ENCODE data around the gene HRH2.
"Not testable (repeated sequence)": the region's sequence is repeated elsewhere in the genome, so short reads cannot be mapped to it uniquely, and the experiment has no call there.

HRH2 gene

GRCh38 chr5:175657593-175658271 is at the start of gene HRH2:
TSS of gene HRH2 (plus strand) at chr5:175658071. CDS start at chr5:175683234, 25,163 bp downstream.
- DNase-seq (ENCODE audit: low read depth in 2 of 2), result no peak

GRCh38 chr5:175609526-175609925 is 48.3 kb upstream of the HRH2 start:
- no peak for DNase-seq (ENCODE audit: low read depth in 2 of 2)

- no peak for DNase-seq (ENCODE audit: low read depth in 2 of 2)
These were observed 47.5 kb upstream of the HRH2 start for GRCh38 chr5:175610381-175610780.

- DNase-seq (ENCODE audit: low read depth in 2 of 2), result no peak
These were observed 47.0 kb upstream of the HRH2 start for GRCh38 chr5:175610898-175611297.

GRCh38 chr5:175614223-175614815 is 43.6 kb upstream of the HRH2 start:
- DNase-seq (ENCODE audit: low read depth in 2 of 2), result no peak

- DNase-seq (ENCODE audit: low read depth in 2 of 2), result no peak
These were observed 43.0 kb upstream of the HRH2 start for GRCh38 chr5:175614861-175615260.

GRCh38 chr5:175616083-175616482 is 41.8 kb upstream of the HRH2 start:
- no peak for DNase-seq (ENCODE audit: low read depth in 2 of 2)

GRCh38 chr5:175616527-175616926 is 41.3 kb upstream of the HRH2 start:
- not testable (repeated sequence) for DNase-seq (ENCODE audit: low read depth in 2 of 2)

- DNase-seq (ENCODE audit: low read depth in 2 of 2), result no peak
These were observed 40.4 kb upstream of the HRH2 start for GRCh38 chr5:175617447-175617846.

- DNase-seq (ENCODE audit: low read depth in 2 of 2), result no peak
These were observed 37.3 kb upstream of the HRH2 start for GRCh38 chr5:175620527-175620926.

- no peak for DNase-seq (ENCODE audit: low read depth in 2 of 2)
These were observed 35.9 kb upstream of the HRH2 start for GRCh38 chr5:175621971-175622370.

- no peak for DNase-seq (ENCODE audit: low read depth in 2 of 2)
These were observed 34.8 kb upstream of the HRH2 start for GRCh38 chr5:175623088-175623487.

GRCh38 chr5:175624316-175624715 is 33.6 kb upstream of the HRH2 start:
- DNase-seq (ENCODE audit: low read depth in 2 of 2), result no peak

- no peak for DNase-seq (ENCODE audit: low read depth in 2 of 2)
These were observed 30.9 kb upstream of the HRH2 start for GRCh38 chr5:175627005-175627404.

- DNase-seq (ENCODE audit: low read depth in 2 of 2), result no peak
These were observed 30.1 kb upstream of the HRH2 start for GRCh38 chr5:175627739-175628138.

GRCh38 chr5:175628668-175629067 is 29.2 kb upstream of the HRH2 start:
- no peak for DNase-seq (ENCODE audit: low read depth in 2 of 2)

GRCh38 chr5:175629261-175629660 is 28.6 kb upstream of the HRH2 start:
- no peak for DNase-seq (ENCODE audit: low read depth in 2 of 2)

GRCh38 chr5:175629793-175630192 is 28.1 kb upstream of the HRH2 start:
- DNase-seq (ENCODE audit: low read depth in 2 of 2), result no peak

- no peak for DNase-seq (ENCODE audit: low read depth in 2 of 2)
These were observed 21.9 kb upstream of the HRH2 start for GRCh38 chr5:175635854-175636584.

- no peak for DNase-seq (ENCODE audit: low read depth in 2 of 2)
These were observed 19.6 kb upstream of the HRH2 start for GRCh38 chr5:175638305-175638704.

GRCh38 chr5:175640106-175640775 is 17.6 kb upstream of the HRH2 start:
- no peak for DNase-seq (ENCODE audit: low read depth in 2 of 2)

- DNase-seq (ENCODE audit: low read depth in 2 of 2), result no peak
These were observed 14.9 kb upstream of the HRH2 start for GRCh38 chr5:175642998-175643397.
